Measurements from ENCODE around the gene SLC39A6. TPM values are rescaled to one million over a fixed set of nuclear protein-coding genes. Genes with fewer than 3 reads are reported as not detected.
"Not testable (repeated sequence)": the region's sequence is repeated elsewhere in the genome, so short reads cannot be mapped to it uniquely, and the experiment has no call there.

The SLC39A6 gene
- total and polyA plus RNA-seq, 2 experiments from 2014 or later: 48.3 to 59.6 TPM

DNA sequence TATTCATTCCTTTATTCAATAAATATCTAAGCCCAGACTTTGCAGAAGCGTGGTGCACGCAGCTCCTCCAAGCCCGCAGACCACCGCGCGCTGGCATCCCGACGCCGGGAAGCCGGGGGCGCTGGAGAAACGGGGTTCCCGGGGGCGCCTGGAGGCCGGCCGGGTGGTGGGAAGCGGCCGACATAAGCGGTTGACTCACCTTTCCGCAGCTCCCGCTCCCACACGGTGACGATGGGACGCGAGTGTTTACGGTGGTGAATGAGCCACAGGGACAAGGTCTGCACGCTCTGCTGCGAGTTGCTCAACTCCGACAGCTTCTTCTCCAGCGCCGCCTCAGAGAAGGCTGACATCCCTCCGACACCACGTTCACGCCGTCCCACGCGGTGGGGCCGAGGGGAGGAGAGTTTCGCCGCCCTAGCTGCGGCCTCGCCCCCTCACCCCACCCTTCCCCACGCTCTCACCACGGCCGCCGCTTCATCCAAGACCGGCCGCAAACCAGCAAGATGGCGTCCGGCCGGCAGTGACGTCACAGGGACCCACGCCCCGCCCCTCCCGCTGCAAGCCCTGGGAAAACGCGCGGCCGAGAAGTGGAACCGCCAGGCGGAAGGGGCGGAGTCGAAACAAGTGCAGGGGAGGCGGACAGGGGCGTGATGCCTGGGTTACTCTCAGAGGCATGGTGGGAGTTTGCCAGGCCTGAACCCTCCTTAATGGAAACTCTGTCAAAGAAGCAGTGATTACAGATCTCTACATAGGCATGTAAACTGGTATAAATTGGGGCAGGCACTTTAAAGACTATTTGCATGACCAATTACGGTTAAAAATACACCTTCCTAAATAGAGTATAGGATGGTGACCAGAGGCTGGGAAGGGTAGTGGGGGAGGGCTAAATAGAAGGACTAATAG, 61.8 kb downstream of the SLC39A6 start, which contains the start of gene RPRD1A:
RPRD1A (minus strand) TSS at position 505 of the 903 bp plus-strand sequence; CDS start at position 350, 155 bp downstream.
- peaks cover 8% of the 10 kb centered on the region for H3K4me1 ChIP-seq (ENCODE audit: insufficient read depth)
- DNase-seq (ENCODE audit: low spot score): peak; percentile 98
- H2AFZ ChIP-seq: peak within 1 kb of the TSS; percentile 92
- peak within 1 kb of the TSS; percentile 81 for H3K4me2 ChIP-seq
- peaks cover 13% of the 10 kb centered on the region for H4K20me1 ChIP-seq (ENCODE audit: insufficient read depth, poor library complexity, severe bottlenecking)
- H3K9me3 ChIP-seq (ENCODE audit: low read depth): no peaks in the 10 kb centered on the region
- peak within 1 kb of the TSS; percentile 96 for H3K27ac ChIP-seq
- no peaks in the 10 kb centered on the region for H3K9me2 ChIP-seq (replicated peaks; ENCODE audit: insufficient read depth)
- H3K79me2 ChIP-seq: peaks cover 46% of the 10 kb centered on the region
- H3K27me3 ChIP-seq: no peaks in the 10 kb centered on the region
- H3K36me3 ChIP-seq (replicated peaks; ENCODE audit: insufficient read depth, low read depth): no peaks in the 10 kb centered on the region
- WGBS (ENCODE audit: low lambda C conversion rate, missing lambda C conversion rate): 2% methylated on average over 58 of the region's 66 CpGs
- TF ChIP-seq EZH2 (IDR thresholded peaks at IDR 0.05; ENCODE audit: borderline replicate concordance) (no peak), EZH2phosphoT487 (IDR thresholded peaks at IDR 0.05; ENCODE audit: low read depth, severe bottlenecking, unreplicated experiment) (no peak)
- TF ChIP-seq, protein P1, sequence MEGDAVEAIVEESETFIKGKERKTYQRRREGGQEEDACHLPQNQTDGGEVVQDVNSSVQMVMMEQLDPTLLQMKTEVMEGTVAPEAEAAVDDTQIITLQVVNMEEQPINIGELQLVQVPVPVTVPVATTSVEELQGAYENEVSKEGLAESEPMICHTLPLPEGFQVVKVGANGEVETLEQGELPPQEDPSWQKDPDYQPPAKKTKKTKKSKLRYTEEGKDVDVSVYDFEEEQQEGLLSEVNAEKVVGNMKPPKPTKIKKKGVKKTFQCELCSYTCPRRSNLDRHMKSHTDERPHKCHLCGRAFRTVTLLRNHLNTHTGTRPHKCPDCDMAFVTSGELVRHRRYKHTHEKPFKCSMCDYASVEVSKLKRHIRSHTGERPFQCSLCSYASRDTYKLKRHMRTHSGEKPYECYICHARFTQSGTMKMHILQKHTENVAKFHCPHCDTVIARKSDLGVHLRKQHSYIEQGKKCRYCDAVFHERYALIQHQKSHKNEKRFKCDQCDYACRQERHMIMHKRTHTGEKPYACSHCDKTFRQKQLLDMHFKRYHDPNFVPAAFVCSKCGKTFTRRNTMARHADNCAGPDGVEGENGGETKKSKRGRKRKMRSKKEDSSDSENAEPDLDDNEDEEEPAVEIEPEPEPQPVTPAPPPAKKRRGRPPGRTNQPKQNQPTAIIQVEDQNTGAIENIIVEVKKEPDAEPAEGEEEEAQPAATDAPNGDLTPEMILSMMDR (IDR thresholded peaks at IDR 0.05; ENCODE audit: poor library complexity): no peak
- peak within 1 kb of the TSS; percentile 90 for H3K4me3 ChIP-seq

DNA sequence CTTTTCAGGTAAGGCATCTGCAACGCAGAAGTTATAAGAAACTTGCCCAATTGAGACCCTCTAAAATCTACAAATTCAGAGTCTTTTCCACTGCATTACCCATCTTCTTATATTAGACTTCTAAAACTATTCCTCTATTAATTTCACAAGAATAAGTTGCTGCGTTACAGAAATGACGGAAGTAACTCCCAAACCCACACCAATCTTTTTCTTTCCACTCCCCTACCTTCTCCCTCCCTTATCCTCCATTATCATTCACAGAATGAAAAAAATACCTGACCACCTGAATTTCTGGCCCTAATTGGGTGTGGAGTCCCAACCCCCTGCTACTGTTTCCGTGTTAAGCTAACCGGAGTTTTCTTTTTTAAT, 62.5 kb downstream of the SLC39A6 start:
- 0% methylated on average over 5 of the region's 5 CpGs for WGBS (ENCODE audit: low lambda C conversion rate, missing lambda C conversion rate)
- H3K79me2 ChIP-seq: peaks cover 50% of the 10 kb centered on the region

DNA sequence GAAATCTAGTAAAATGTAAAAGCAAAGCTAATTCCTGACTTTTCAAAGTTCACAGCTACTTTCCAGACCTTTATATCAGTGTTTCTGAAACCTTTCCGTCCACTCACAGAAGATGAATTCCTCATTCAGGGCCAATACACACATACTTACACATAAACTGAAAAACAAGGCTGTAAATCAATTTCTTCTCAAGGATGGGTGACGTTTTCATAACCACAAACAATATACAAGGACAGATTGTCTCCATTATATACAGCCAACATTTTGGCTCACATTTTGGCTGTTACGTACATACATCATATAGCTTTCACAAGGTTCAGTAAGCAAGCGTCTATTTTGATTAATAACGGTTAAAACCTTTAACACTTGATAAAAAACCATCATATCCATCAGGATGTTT, 63.1 kb downstream of the SLC39A6 start:
- no peaks in the 10 kb centered on the region for H3K36me3 ChIP-seq (replicated peaks; ENCODE audit: insufficient read depth, low read depth)
- H3K79me2 ChIP-seq: peaks cover 56% of the 10 kb centered on the region
- peak overlapping the region; percentile 96 for H3K27ac ChIP-seq
- H3K9me3 ChIP-seq (ENCODE audit: low read depth): no peaks in the 10 kb centered on the region
- TF ChIP-seq, protein P1 (IDR thresholded peaks at IDR 0.05; ENCODE audit: poor library complexity): no peak
- TF ChIP-seq EZH2phosphoT487 (IDR thresholded peaks at IDR 0.05; ENCODE audit: low read depth, severe bottlenecking, unreplicated experiment) (no peak), EZH2 (IDR thresholded peaks at IDR 0.05; ENCODE audit: borderline replicate concordance) (no peak)
- WGBS (ENCODE audit: low lambda C conversion rate, missing lambda C conversion rate): 28% methylated on average over 5 of the region's 5 CpGs
- H3K4me1 ChIP-seq (ENCODE audit: insufficient read depth): peaks cover 8% of the 10 kb centered on the region
- H3K27me3 ChIP-seq: no peaks in the 10 kb centered on the region
- H3K4me2 ChIP-seq: peak overlapping the region; percentile 81
- no peak overlapping the region for H2AFZ ChIP-seq
- no peak for DNase-seq (ENCODE audit: low spot score)
- peak overlapping the region; percentile 90 for H3K4me3 ChIP-seq
- H4K20me1 ChIP-seq (ENCODE audit: insufficient read depth, poor library complexity, severe bottlenecking): peaks cover 20% of the 10 kb centered on the region
- H3K9me2 ChIP-seq (replicated peaks; ENCODE audit: insufficient read depth): no peaks in the 10 kb centered on the region

More for the DNA sequence above, 62.5 kb downstream of the SLC39A6 start:
- Histone ChIP-seq H3K9me2 (replicated peaks; ENCODE audit: insufficient read depth) (no peaks in the 10 kb centered on the region), H2AFZ (peak overlapping the region; percentile 92), H3K4me2 (peak overlapping the region; percentile 81), H3K36me3 (replicated peaks; ENCODE audit: insufficient read depth, low read depth) (no peaks in the 10 kb centered on the region), H3K9me3 (ENCODE audit: low read depth) (no peaks in the 10 kb centered on the region), H3K27ac (peak overlapping the region; percentile 96), H3K4me3 (peak overlapping the region; percentile 90), H3K27me3 (no peaks in the 10 kb centered on the region), H4K20me1 (ENCODE audit: insufficient read depth, poor library complexity, severe bottlenecking) (peaks cover 15% of the 10 kb centered on the region), H3K4me1 (ENCODE audit: insufficient read depth) (peaks cover 8% of the 10 kb centered on the region)
- TF ChIP-seq, protein P1 (IDR thresholded peaks at IDR 0.05; ENCODE audit: poor library complexity): no peak
- TF ChIP-seq EZH2phosphoT487 (IDR thresholded peaks at IDR 0.05; ENCODE audit: low read depth, severe bottlenecking, unreplicated experiment) (no peak), EZH2 (IDR thresholded peaks at IDR 0.05; ENCODE audit: borderline replicate concordance) (no peak)
- no peak for DNase-seq (ENCODE audit: low spot score)

DNA sequence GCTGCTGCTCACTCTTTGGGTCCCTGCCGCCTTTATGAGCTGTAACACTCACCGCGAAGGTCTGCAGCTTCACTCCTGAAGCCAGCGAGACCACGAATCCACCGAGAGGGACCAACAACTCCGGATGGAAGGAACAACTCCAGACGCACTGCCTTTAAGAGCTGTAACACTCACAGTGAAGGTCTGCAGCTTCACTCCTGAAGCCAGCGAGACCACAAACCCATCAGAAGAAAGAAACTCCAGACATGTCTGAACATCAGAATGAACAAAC, 64.4 kb downstream of the SLC39A6 start:
- Histone ChIP-seq H4K20me1 (ENCODE audit: insufficient read depth, poor library complexity, severe bottlenecking) (peaks cover 30% of the 10 kb centered on the region), H3K79me2 (peaks cover 69% of the 10 kb centered on the region)
- 93% methylated on average over 9 of the region's 9 CpGs for WGBS (ENCODE audit: low lambda C conversion rate, missing lambda C conversion rate)
- not testable (repeated sequence) for DNase-seq (ENCODE audit: low spot score); H3K4me1 ChIP-seq (ENCODE audit: insufficient read depth); H3K9me3 ChIP-seq (ENCODE audit: low read depth); H3K4me2 ChIP-seq; H3K9me2 ChIP-seq (replicated peaks; ENCODE audit: insufficient read depth); H3K27ac ChIP-seq; H3K36me3 ChIP-seq (replicated peaks; ENCODE audit: insufficient read depth, low read depth); H3K27me3 ChIP-seq; H3K4me3 ChIP-seq; H2AFZ ChIP-seq
